CD14-positive monocyte (primary cell): ENCODE results near the gene VPS13A. TPM values are rescaled to one million over a fixed set of nuclear protein-coding genes. Genes with fewer than 3 reads are reported as not detected.
"Not testable (repeated sequence)": the region's sequence is repeated elsewhere in the genome, so short reads cannot be mapped to it uniquely, and the experiment has no call there.

Experiments used
- DNase-seq, 3 donors: peaks; one replicate each; pipeline ENCODE4 v3.0.0-alpha.2; 2011 to 2022
- H2AFZ ChIP-seq: 2 replicates; pipeline ENCODE4 v1.6.0; 2012; ENCODE audit warnings: mild to moderate bottlenecking, low read depth, low read length, inconsistent platforms; ENCODE audit not compliant: insufficient read depth, poor library complexity, severe bottlenecking
- H3K27ac ChIP-seq, 2 donors: 1 replicate in 1 of 2; 2 replicates in 1 of 2; pipeline ENCODE4 v1.5.1; 2012 to 2013; ENCODE audit warnings: low read length in 2 of 2, control low read depth in 1 of 2, inconsistent platforms in 1 of 2, low read depth in 1 of 2, mild to moderate bottlenecking in 1 of 2
- H3K27me3 ChIP-seq, 2 donors: one replicate each; pipeline versions ENCODE4 v1.6.0 to v1.6.1; 2011 to 2013; ENCODE audit warnings: low read length in 2 of 2; ENCODE audit not compliant: control insufficient read depth in 2 of 2, insufficient read depth in 2 of 2
- H3K36me3 ChIP-seq, 2 donors: replicated peaks in 1 of 2; 1 replicate in 1 of 2; 2 replicates in 1 of 2; pipeline versions ENCODE4 v1.5.1 to v1.6.1; 2012 to 2013; ENCODE audit warnings: low read length in 2 of 2, control low read depth in 1 of 2, inconsistent platforms in 1 of 2, mild to moderate bottlenecking in 1 of 2; ENCODE audit not compliant: insufficient read depth in 2 of 2, control insufficient read depth in 1 of 2
- H3K4me1 ChIP-seq, 2 donors: 1 replicate in 1 of 2; 2 replicates in 1 of 2; pipeline versions ENCODE4 v1.5.1 to v1.6.1; 2012 to 2013; ENCODE audit warnings: low read length in 2 of 2, control low read depth in 1 of 2, inconsistent platforms in 1 of 2, mild to moderate bottlenecking in 1 of 2, moderate library complexity in 1 of 2; ENCODE audit not compliant: insufficient read depth in 2 of 2, control insufficient read depth in 1 of 2
- H3K4me2 ChIP-seq: replicated peaks from 2 replicates; pipeline ENCODE3; 2012; ENCODE audit warnings: low read length, moderate library complexity, mild to moderate bottlenecking; ENCODE audit not compliant: poor library complexity, severe bottlenecking; ENCODE audit errors: extremely low read depth
- H3K4me3 ChIP-seq, 3 experiments: fragments of 200-600 bp in 1 of 3; sonication (generic) in 1 of 3; replicated peaks in 1 of 3; 1 replicate in 2 of 3; 2 replicates in 1 of 3; pipeline ENCODE4 v1.5.1; 2011 to 2013; ENCODE audit warnings: low read length in 3 of 3, mild to moderate bottlenecking in 3 of 3, control low read depth in 2 of 3, low read depth in 2 of 3, inconsistent platforms in 1 of 3, moderate library complexity in 1 of 3
- H3K79me2 ChIP-seq: 2 replicates; pipeline ENCODE4 v1.6.0; 2012; ENCODE audit warnings: mild to moderate bottlenecking, control low read depth, inconsistent platforms, low read length, moderate library complexity; ENCODE audit not compliant: insufficient read depth
- H3K9ac ChIP-seq: 2 replicates; pipeline ENCODE4 v1.6.0; 2017; ENCODE audit warnings: low read length, mild to moderate bottlenecking; ENCODE audit not compliant: insufficient read depth, poor library complexity, severe bottlenecking
- H3K9me3 ChIP-seq, 2 donors: replicated peaks in 1 of 2; 1 replicate in 1 of 2; 2 replicates in 1 of 2; pipeline versions ENCODE4 v1.5.1 to v1.6.1; 2012 to 2013; ENCODE audit warnings: low read length in 2 of 2, control low read depth in 1 of 2; ENCODE audit not compliant: control insufficient read depth in 1 of 2, insufficient read depth in 1 of 2
- H4K20me1 ChIP-seq: 2 replicates; pipeline ENCODE4 v1.6.0; 2012; ENCODE audit warnings: mild to moderate bottlenecking, low read length, control low read depth, moderate library complexity; ENCODE audit not compliant: insufficient read depth
- H3K27ac Mint-ChIP-seq, 7 donors: one replicate each; pipeline ENCODE4 v1.8.0; 2020; ENCODE audit warnings: mild to moderate bottlenecking in 7 of 7, mixed read lengths in 7 of 7, moderate library complexity in 6 of 7, inconsistent platforms in 2 of 7
- H3K27me3 Mint-ChIP-seq, 3 donors: one replicate each; pipeline ENCODE4 v1.8.0; 2021 to 2022; ENCODE audit warnings: low read depth in 3 of 3, mild to moderate bottlenecking in 3 of 3, mixed read lengths in 3 of 3, moderate library complexity in 3 of 3, inconsistent platforms in 1 of 3
- H3K36me3 Mint-ChIP-seq, 2 donors: one replicate each; pipeline ENCODE4 v1.8.0; 2020; ENCODE audit warnings: mixed read lengths in 2 of 2, inconsistent platforms in 1 of 2, mild to moderate bottlenecking in 1 of 2
- H3K4me1 Mint-ChIP-seq: one replicate; pipeline ENCODE4 v1.8.0; 2020; ENCODE audit warnings: mild to moderate bottlenecking, mixed read lengths
- H3K4me3 Mint-ChIP-seq, 2 donors: one replicate each; pipeline ENCODE4 v1.8.0; 2020; ENCODE audit warnings: mild to moderate bottlenecking in 2 of 2, mixed read lengths in 2 of 2, moderate library complexity in 1 of 2
- H3K9me3 Mint-ChIP-seq, 7 donors: one replicate each; pipeline ENCODE4 v1.8.0; 2020 to 2022; ENCODE audit warnings: mixed read lengths in 7 of 7, mild to moderate bottlenecking in 6 of 7, moderate library complexity in 6 of 7, inconsistent platforms in 2 of 7
- CTCF ChIP-seq: fragments of 200-600 bp; IDR thresholded peaks from one replicate; pipeline ENCODE4 v1.8.0; 2022; ENCODE audit warnings: antibody characterized with exemption, mild to moderate bottlenecking
- WGBS: methylation state at CpG from one replicate; pipeline ENCODE4 v1.1.5; 2013; ENCODE audit warnings: missing lambda C conversion rate; ENCODE audit not compliant: insufficient coverage; 5-methylcytosine and 5-hydroxymethylcytosine counted together
- intact Hi-C, 2 donors: fragments of 100-400 bp; cut with micrococcal nuclease; formaldehyde crosslinking; loops; one replicate each; pipeline versions ENCODE4 v1.15.0 to v1.15.1; 2023
- polyA plus RNA-seq, 3 donors: library from polyadenylated mRNA; depleted of rRNA in 1 of 3; unstranded in 2 of 3; stranded (reverse) in 1 of 3; fragments of 300-500 nt in 2 of 3; fragments of >200 nt in 1 of 3; fragmentation: Illumina TruSeq in 2 of 3; gene quantifications; 1 replicate in 2 of 3; 2 replicates in 1 of 3; pipeline ENCODE4 v1.2.3, GENCODE V29; 2012 to 2021

Gene VPS13A
- polyA plus RNA-seq, 3 donors = 0.27 to 1.8 (median 1.1) TPM

- Histone ChIP-seq H3K4me3 (no peak overlapping the region), H3K27me3 (no peaks in the 10 kb centered on the region), H3K9ac (no peak overlapping the region), H3K27ac (no peak overlapping the region), H3K4me1 (no peaks in the 10 kb centered on the region), H4K20me1 (no peaks in the 10 kb centered on the region), H3K79me2 (no peaks in the 10 kb centered on the region), H3K4me2 (no peak overlapping the region), H3K36me3 (no peaks in the 10 kb centered on the region), H2AFZ (no peak overlapping the region), H3K9me3 (peaks cover 0 to under 1% of the 10 kb centered on the region in 2 donors)
- H3K27me3 Mint-ChIP-seq = peaks cover 0 to 2% (median 0%) of the 10 kb centered on the region in 3 donors
- DNase-seq = no peak
- no peak overlapping the region for H3K4me3 Mint-ChIP-seq
- H3K4me1 Mint-ChIP-seq = no peaks in the 10 kb centered on the region
- H3K36me3 Mint-ChIP-seq = peaks cover 30 to 41% of the 10 kb centered on the region in 2 donors
- 100% methylated on average over 6 of the region's 8 CpGs for WGBS
- H3K27ac Mint-ChIP-seq = peak overlapping the region in 1 of 7 donors; percentile 18
- H3K9me3 Mint-ChIP-seq = peaks cover 9 to 22% (median 15%) of the 10 kb centered on the region in 7 donors
- intact Hi-C loops = no loop called here
- TF ChIP-seq CTCF = no peak
Measured at GRCh38 chr9:77261605-77262004, 84.3 kb downstream of the VPS13A start.

- H3K27ac Mint-ChIP-seq, H3K9ac ChIP-seq, H3K4me2 ChIP-seq, H4K20me1 ChIP-seq, H3K27ac ChIP-seq, H3K4me1 Mint-ChIP-seq, intact Hi-C loops, H3K4me1 ChIP-seq, H3K4me3 Mint-ChIP-seq, DNase-seq, H3K9me3 ChIP-seq, H2AFZ ChIP-seq, H3K4me3 ChIP-seq, H3K27me3 ChIP-seq, H3K79me2 ChIP-seq, H3K27me3 Mint-ChIP-seq, H3K36me3 ChIP-seq: not testable (repeated sequence)
- WGBS = 94% methylated on average over 3 of the region's 5 CpGs
- Mint-ChIP-seq H3K36me3 (peaks cover 26 to 37% of the 10 kb centered on the region in 2 donors), H3K9me3 (peaks cover 11 to 22% (median 15%) of the 10 kb centered on the region in 7 donors)
Measured at GRCh38 chr9:77267762-77268161, 90.4 kb downstream of the VPS13A start.
